Measurements from ENCODE around the gene RIMS1.

Gene RIMS1

DNA sequence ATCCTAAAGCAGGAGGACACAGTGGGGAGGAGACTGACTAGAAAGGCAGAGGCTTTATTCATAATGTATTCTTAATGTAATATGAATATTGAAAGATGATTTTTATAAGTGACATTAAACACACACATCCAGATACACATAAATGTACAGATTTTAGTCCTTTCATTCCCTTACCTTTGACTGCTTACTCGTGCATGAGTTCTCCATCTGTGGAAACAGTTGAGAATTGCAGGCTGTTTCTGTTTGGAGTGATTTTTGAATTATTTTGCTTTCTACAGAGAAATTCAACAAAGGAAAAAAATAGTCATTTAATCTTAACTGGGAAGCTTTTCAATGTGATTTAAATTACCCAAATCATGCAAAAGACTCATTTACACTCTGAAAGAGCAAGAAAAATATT is 136.5 kb downstream of the RIMS1 start:
- Histone ChIP-seq H2AK5ac (ENCODE audit: low read depth, low read length) (no peak overlapping the region), H2BK120ac (ENCODE audit: low read depth, low read length) (no peak overlapping the region), H3K27ac (replicated peaks; ENCODE audit: low read length) (no peak overlapping the region), H3K18ac (ENCODE audit: low read length) (no peak overlapping the region), H3K14ac (ENCODE audit: low read length) (no peak overlapping the region), H3K23ac (ENCODE audit: low read depth, low read length, poor library complexity) (no peak overlapping the region), H2BK5ac (ENCODE audit: low read length) (no peak overlapping the region), H3K9ac (ENCODE audit: low read depth, low read length, poor library complexity) (no peak overlapping the region), H2BK15ac (ENCODE audit: low read length) (no peak overlapping the region), H4K8ac (ENCODE audit: low read depth, low read length) (no peak overlapping the region), H3K4ac (ENCODE audit: low read length) (no peak overlapping the region), H3K9me3 (replicated peaks in 1 of 2; ENCODE audit: control insufficient read depth in 2 of 2, insufficient read depth in 1 of 2, low read depth in 1 of 2, low read length in 2 of 2) (no peaks in the 10 kb centered on the region), H3K36me3 (replicated peaks in 1 of 2; ENCODE audit: control insufficient read depth in 2 of 2, insufficient read depth in 2 of 2, low read length in 2 of 2) (no peaks in the 10 kb centered on the region), H3K79me1 (ENCODE audit: low read depth, low read length) (no peaks in the 10 kb centered on the region), H2AFZ (ENCODE audit: low read length) (no peak overlapping the region), H3K4me1 (ENCODE audit: control insufficient read depth in 2 of 2, insufficient read depth in 1 of 2, low read depth in 1 of 2, low read length in 2 of 2) (no peaks in the 10 kb centered on the region), H2BK12ac (ENCODE audit: low read length) (no peak overlapping the region), H4K91ac (ENCODE audit: low read depth, low read length, poor library complexity) (no peak overlapping the region), H3K4me3 (ENCODE audit: low read length in 2 of 2) (no peak overlapping the region), H3K27me3 (ENCODE audit: control insufficient read depth in 3 of 3, insufficient read depth in 3 of 3, low read depth in 1 of 3, low read length in 3 of 3) (no peaks in the 10 kb centered on the region), H3K4me2 (ENCODE audit: insufficient read depth, low read length, poor library complexity, severe bottlenecking) (no peak overlapping the region)
- no peak for DNase-seq (ENCODE audit: low spot score)
- no CpG with 5 or more reads among the region's 1 CpG for WGBS, 2 donors (ENCODE audit: extremely low coverage in 2 of 2, insufficient read length in 2 of 2, insufficient replicate concordance in 1 of 2)

GRCh38 chr6:72031471-72031870 is 145.1 kb downstream of the RIMS1 start:
- Histone ChIP-seq H3K4me1 (ENCODE audit: control insufficient read depth in 2 of 2, insufficient read depth in 1 of 2, low read depth in 1 of 2, low read length in 2 of 2) (no peaks in the 10 kb centered on the region), H3K4ac (ENCODE audit: low read length) (no peak overlapping the region)

DNA sequence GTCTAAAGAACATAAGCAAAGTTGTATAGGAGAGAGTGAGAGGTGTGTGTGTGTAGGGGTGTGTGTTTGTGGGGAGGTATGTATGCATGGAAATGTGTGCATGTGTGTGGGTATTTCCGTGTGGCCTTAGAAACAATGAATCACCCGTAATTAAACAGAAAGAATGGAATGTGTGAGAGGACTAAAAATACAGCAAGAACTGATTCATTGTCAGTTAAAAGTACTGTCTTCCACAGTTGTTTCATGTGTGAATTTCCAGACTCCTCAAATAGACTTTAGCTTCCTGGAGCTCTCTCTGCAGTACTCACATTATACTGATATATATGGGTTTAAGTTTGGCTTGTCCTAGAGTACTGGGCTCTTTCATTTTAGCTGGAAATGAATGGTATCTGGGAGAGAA is 145.7 kb downstream of the RIMS1 start:
- DNase-seq (ENCODE audit: low spot score), result no peak
- Histone ChIP-seq H3K4me1 (ENCODE audit: control insufficient read depth in 2 of 2, insufficient read depth in 1 of 2, low read depth in 1 of 2, low read length in 2 of 2) (no peaks in the 10 kb centered on the region), H3K18ac (ENCODE audit: low read length) (no peak overlapping the region), H3K23ac (ENCODE audit: low read depth, low read length, poor library complexity) (no peak overlapping the region), H3K27ac (replicated peaks; ENCODE audit: low read length) (no peak overlapping the region), H2BK15ac (ENCODE audit: low read length) (no peak overlapping the region), H2BK120ac (ENCODE audit: low read depth, low read length) (no peak overlapping the region), H2AFZ (ENCODE audit: low read length) (no peak overlapping the region), H2BK5ac (ENCODE audit: low read length) (no peak overlapping the region), H3K9me3 (replicated peaks in 1 of 2; ENCODE audit: control insufficient read depth in 2 of 2, insufficient read depth in 1 of 2, low read depth in 1 of 2, low read length in 2 of 2) (no peaks in the 10 kb centered on the region), H3K79me1 (ENCODE audit: low read depth, low read length) (no peaks in the 10 kb centered on the region), H2AK5ac (ENCODE audit: low read depth, low read length) (no peak overlapping the region), H3K36me3 (replicated peaks in 1 of 2; ENCODE audit: control insufficient read depth in 2 of 2, insufficient read depth in 2 of 2, low read length in 2 of 2) (no peaks in the 10 kb centered on the region), H3K9ac (ENCODE audit: low read depth, low read length, poor library complexity) (no peak overlapping the region), H2BK12ac (ENCODE audit: low read length) (no peak overlapping the region), H4K8ac (ENCODE audit: low read depth, low read length) (no peak overlapping the region), H3K27me3 (ENCODE audit: control insufficient read depth in 3 of 3, insufficient read depth in 3 of 3, low read depth in 1 of 3, low read length in 3 of 3) (no peaks in the 10 kb centered on the region), H4K91ac (ENCODE audit: low read depth, low read length, poor library complexity) (no peak overlapping the region), H3K4me2 (ENCODE audit: insufficient read depth, low read length, poor library complexity, severe bottlenecking) (no peak overlapping the region), H3K14ac (ENCODE audit: low read length) (no peak overlapping the region), H3K4ac (ENCODE audit: low read length) (no peak overlapping the region), H3K4me3 (ENCODE audit: low read length in 2 of 2) (no peak overlapping the region)
- no CpG with 5 or more reads among the region's 2 CpGs for WGBS, 2 donors (ENCODE audit: extremely low coverage in 2 of 2, insufficient read length in 2 of 2, insufficient replicate concordance in 1 of 2)

More at GRCh38 chr6:72031471-72031870, 145.1 kb downstream of the RIMS1 start:
- H3K18ac ChIP-seq (ENCODE audit: low read length), result no peak overlapping the region
- no peaks in the 10 kb centered on the region for H3K9me3 ChIP-seq (replicated peaks in 1 of 2; ENCODE audit: control insufficient read depth in 2 of 2, insufficient read depth in 1 of 2, low read depth in 1 of 2, low read length in 2 of 2)
- H2BK15ac ChIP-seq (ENCODE audit: low read length), result no peak overlapping the region
- no peak overlapping the region for H3K9ac ChIP-seq (ENCODE audit: low read depth, low read length, poor library complexity)
- H2BK12ac ChIP-seq (ENCODE audit: low read length), result no peak overlapping the region
- H3K27ac ChIP-seq (replicated peaks; ENCODE audit: low read length), result no peak overlapping the region
- DNase-seq (ENCODE audit: low spot score), result no peak
- H2AFZ ChIP-seq (ENCODE audit: low read length), result no peak overlapping the region
- no CpG with 5 or more reads among the region's 2 CpGs for WGBS, 2 donors (ENCODE audit: extremely low coverage in 2 of 2, insufficient read length in 2 of 2, insufficient replicate concordance in 1 of 2)
- H3K79me1 ChIP-seq (ENCODE audit: low read depth, low read length), result no peaks in the 10 kb centered on the region
- H2AK5ac ChIP-seq (ENCODE audit: low read depth, low read length), result no peak overlapping the region
- no peak overlapping the region for H4K91ac ChIP-seq (ENCODE audit: low read depth, low read length, poor library complexity)
- no peak overlapping the region for H2BK120ac ChIP-seq (ENCODE audit: low read depth, low read length)
- no peak overlapping the region for H3K14ac ChIP-seq (ENCODE audit: low read length)
- no peaks in the 10 kb centered on the region for H3K36me3 ChIP-seq (replicated peaks in 1 of 2; ENCODE audit: control insufficient read depth in 2 of 2, insufficient read depth in 2 of 2, low read length in 2 of 2)
- no peaks in the 10 kb centered on the region for H3K27me3 ChIP-seq (ENCODE audit: control insufficient read depth in 3 of 3, insufficient read depth in 3 of 3, low read depth in 1 of 3, low read length in 3 of 3)
- H2BK5ac ChIP-seq (ENCODE audit: low read length), result no peak overlapping the region
- no peak overlapping the region for H3K4me2 ChIP-seq (ENCODE audit: insufficient read depth, low read length, poor library complexity, severe bottlenecking)
- no peak overlapping the region for H3K4me3 ChIP-seq (ENCODE audit: low read length in 2 of 2)
- H4K8ac ChIP-seq (ENCODE audit: low read depth, low read length), result no peak overlapping the region
- H3K23ac ChIP-seq (ENCODE audit: low read depth, low read length, poor library complexity), result no peak overlapping the region

- H3K4ac ChIP-seq (ENCODE audit: low read length), result no peak overlapping the region
- no peak overlapping the region for H2BK5ac ChIP-seq (ENCODE audit: low read length)
- H2BK120ac ChIP-seq (ENCODE audit: low read depth, low read length), result no peak overlapping the region
- H3K9me3 ChIP-seq (replicated peaks in 1 of 2; ENCODE audit: control insufficient read depth in 2 of 2, insufficient read depth in 1 of 2, low read depth in 1 of 2, low read length in 2 of 2), result no peaks in the 10 kb centered on the region
- H3K14ac ChIP-seq (ENCODE audit: low read length), result no peak overlapping the region
- H3K4me1 ChIP-seq (ENCODE audit: control insufficient read depth in 2 of 2, insufficient read depth in 1 of 2, low read depth in 1 of 2, low read length in 2 of 2), result no peaks in the 10 kb centered on the region
- no peak for DNase-seq (ENCODE audit: low spot score)
- H3K27ac ChIP-seq (replicated peaks; ENCODE audit: low read length), result no peak overlapping the region
- no peaks in the 10 kb centered on the region for H3K27me3 ChIP-seq (ENCODE audit: control insufficient read depth in 3 of 3, insufficient read depth in 3 of 3, low read depth in 1 of 3, low read length in 3 of 3)
- H2BK15ac ChIP-seq (ENCODE audit: low read length), result no peak overlapping the region
- H3K23ac ChIP-seq (ENCODE audit: low read depth, low read length, poor library complexity), result no peak overlapping the region
- no peak overlapping the region for H3K18ac ChIP-seq (ENCODE audit: low read length)
- H4K91ac ChIP-seq (ENCODE audit: low read depth, low read length, poor library complexity), result no peak overlapping the region
- no peak overlapping the region for H2BK12ac ChIP-seq (ENCODE audit: low read length)
- no peak overlapping the region for H4K8ac ChIP-seq (ENCODE audit: low read depth, low read length)
- H3K4me3 ChIP-seq (ENCODE audit: low read length in 2 of 2), result no peak overlapping the region
- H3K9ac ChIP-seq (ENCODE audit: low read depth, low read length, poor library complexity), result no peak overlapping the region
- no peaks in the 10 kb centered on the region for H3K36me3 ChIP-seq (replicated peaks in 1 of 2; ENCODE audit: control insufficient read depth in 2 of 2, insufficient read depth in 2 of 2, low read length in 2 of 2)
- no peaks in the 10 kb centered on the region for H3K79me1 ChIP-seq (ENCODE audit: low read depth, low read length)
- no peak overlapping the region for H2AFZ ChIP-seq (ENCODE audit: low read length)
- no peak overlapping the region for H3K4me2 ChIP-seq (ENCODE audit: insufficient read depth, low read length, poor library complexity, severe bottlenecking)
- H2AK5ac ChIP-seq (ENCODE audit: low read depth, low read length), result no peak overlapping the region
Observed at GRCh38 chr6:72035486-72035885, 149.1 kb downstream of the RIMS1 start.

Measured in neuronal stem cell (in vitro differentiated cells).